ENCODE results near the gene CYBB.

Gene CYBB

GRCh38 chrX:37862851-37863250, 83.0 kb downstream of the CYBB start:
- no peak overlapping the region for H3K27ac ChIP-seq (ENCODE audit: low read length)
- no peak for DNase-seq (ENCODE audit: low read depth, low spot score)

More at GRCh38 chrX:37862851-37863250, 83.0 kb downstream of the CYBB start:
- H3K4me1 ChIP-seq (ENCODE audit: control insufficient read depth, insufficient read depth, low read length) = no peaks in the 10 kb centered on the region
- H3K4me3 ChIP-seq (ENCODE audit: low read length) = no peak overlapping the region
- H3K9me3 ChIP-seq (ENCODE audit: control insufficient read depth, insufficient read depth, low read length) = no peaks in the 10 kb centered on the region
- H3K27me3 ChIP-seq (ENCODE audit: control insufficient read depth, insufficient read depth, low read length) = no peaks in the 10 kb centered on the region
- no peaks in the 10 kb centered on the region for H3K36me3 ChIP-seq (ENCODE audit: control insufficient read depth, insufficient read depth, low read length)
